ENCODE data around the gene HMBS.
"Not testable (repeated sequence)": the region's sequence is repeated elsewhere in the genome, so short reads cannot be mapped to it uniquely, and the experiment has no call there.

HMBS gene

GRCh38 chr11:119121811-119122124, 37.1 kb downstream of the HMBS start:
- DNase-seq, result no peak

- no peak for DNase-seq
These were observed 41.1 kb downstream of the HMBS start for GRCh38 chr11:119125821-119126220.

- no peak for DNase-seq
These were observed 42.1 kb downstream of the HMBS start for GRCh38 chr11:119126675-119127268.

- DNase-seq, result no peak
These were observed 46.0 kb downstream of the HMBS start for GRCh38 chr11:119130662-119131061.

GRCh38 chr11:119134389-119134978, 49.8 kb downstream of the HMBS start:
- no peak for DNase-seq

GRCh38 chr11:119139276-119139675, 54.6 kb downstream of the HMBS start:
- DNase-seq, result not testable (repeated sequence)

All from NCI-H2171 treated with DMSO at 0.1 percent for 48 hours (cell line).